Stimulated activated CD4-positive, alpha-beta T cell treated with anti-CD3 and anti-CD28 coated beads, Interleukin-12 subunit alpha, Interleukin-12 subunit beta, amount 100 ng/mL, for 4 hours (primary cell): ENCODE data around the gene NDUFA9.
A peak's percentile ranks its signal among the peaks of the same experiment; 100 is the strongest.

Experiments
- DNase-seq: peaks from one replicate; pipeline ENCODE4 v3.0.0-alpha.2; 2020

Gene NDUFA9

GRCh38 chr12:4648501-4649357 is at the start of gene NDUFA9, which contains the start of gene AKAP3:
Gene NDUFA9, plus strand, starts transcription at chr12:4649114. Its CDS starts 13 bp downstream, at chr12:4649127.
Gene AKAP3, minus strand, starts transcription at chr12:4649051. Its CDS starts 10,855 bp downstream, at chr12:4638196.
- peak; percentile 66 for DNase-seq

- no peak for DNase-seq
Measured at GRCh38 chr12:4603421-4603820, 45.5 kb upstream of the NDUFA9 start.

- DNase-seq = no peak
Measured at GRCh38 chr12:4603946-4604345, 45.0 kb upstream of the NDUFA9 start.

- DNase-seq = peak; percentile 71
Measured at GRCh38 chr12:4604684-4605193, 44.2 kb upstream of the NDUFA9 start.

GRCh38 chr12:4607056-4607455 is 41.9 kb upstream of the NDUFA9 start:
- no peak for DNase-seq

GRCh38 chr12:4609071-4609470 is 39.8 kb upstream of the NDUFA9 start:
- DNase-seq = no peak

GRCh38 chr12:4610481-4610880 is 38.4 kb upstream of the NDUFA9 start:
- no peak for DNase-seq

- no peak for DNase-seq
Measured at GRCh38 chr12:4615667-4616066, 33.2 kb upstream of the NDUFA9 start.

GRCh38 chr12:4621511-4621910 is 27.4 kb upstream of the NDUFA9 start:
- DNase-seq = no peak

- DNase-seq = no peak
Measured at GRCh38 chr12:4626543-4626942, 22.4 kb upstream of the NDUFA9 start.

GRCh38 chr12:4628406-4628805 is 20.5 kb upstream of the NDUFA9 start:
- no peak for DNase-seq

GRCh38 chr12:4630262-4630661 is 18.7 kb upstream of the NDUFA9 start:
- DNase-seq = no peak

- no peak for DNase-seq
Measured at GRCh38 chr12:4643747-4644146, 5.2 kb upstream of the NDUFA9 start.

- no peak for DNase-seq
Measured at GRCh38 chr12:4645023-4645422, 3.9 kb upstream of the NDUFA9 start.

- no peak for DNase-seq
Measured at GRCh38 chr12:4648104-4648500, 812 bp upstream of the NDUFA9 start.

GRCh38 chr12:4649358-4649661 is 396 bp downstream of the NDUFA9 start:
- no peak for DNase-seq

- no peak for DNase-seq
Measured at GRCh38 chr12:4653257-4653656, 4.3 kb downstream of the NDUFA9 start.

- no peak for DNase-seq
Measured at GRCh38 chr12:4653691-4654090, 4.8 kb downstream of the NDUFA9 start.

- no peak for DNase-seq
Measured at GRCh38 chr12:4663971-4664505, 15.1 kb downstream of the NDUFA9 start.

- DNase-seq = no peak
Measured at GRCh38 chr12:4665236-4665635, 16.3 kb downstream of the NDUFA9 start.

GRCh38 chr12:4679711-4680110 is 30.8 kb downstream of the NDUFA9 start:
- no peak for DNase-seq

- DNase-seq = no peak
Measured at GRCh38 chr12:4681732-4682131, 32.8 kb downstream of the NDUFA9 start.

- no peak for DNase-seq
Measured at GRCh38 chr12:4685317-4685716, 36.4 kb downstream of the NDUFA9 start.

- DNase-seq = no peak
Measured at GRCh38 chr12:4690760-4691159, 41.8 kb downstream of the NDUFA9 start.
